CD4-positive, alpha-beta T cell (primary cell): ENCODE data around the gene RALGPS2. TPM values are rescaled to one million over a fixed set of nuclear protein-coding genes. Genes with fewer than 3 reads are reported as not detected.
A peak's percentile ranks its signal among the peaks of the same experiment; 100 is the strongest.

Experiments used
- ATAC-seq: fragments of 200-7000 bp; cut with Tn5 transposase; one replicate; pipeline ENCODE4 v1.10.0; 2022; ENCODE audit warnings: mild to moderate bottlenecking; ENCODE audit not compliant: poor library complexity
- CTCF ChIA-PET: fragments of 350-600 bp; sonication (Branson Sonifier 250); formaldehyde crosslinking; loops from one replicate; lab custom pipeline; 2021; ENCODE audit warnings: antibody characterized with exemption, inconsistent platforms; lab: Charles Lee
- POLR2A ChIA-PET: fragments of 350-600 bp; sonication (Branson Sonifier 250); formaldehyde crosslinking; loops from one replicate; lab custom pipeline; 2021; ENCODE audit warnings: antibody characterized with exemption, inconsistent platforms; lab: Charles Lee
- DNase-seq, 14 experiments: peaks; one replicate each; pipeline ENCODE4 v3.0.0-alpha.2; 2013 to 2020; ENCODE audit warnings: mixed read lengths in 2 of 14
- H3K27ac ChIP-seq, 2 donors: one replicate each; pipeline versions ENCODE4 v1.5.1 to v1.7.0; 2013; ENCODE audit warnings: low read length in 2 of 2, low read depth in 1 of 2, mild to moderate bottlenecking in 1 of 2
- H3K27me3 ChIP-seq, 2 experiments: 1 replicate in 1 of 2; 2 replicates in 1 of 2; pipeline versions ENCODE4 v1.6.1 to v1.7.0; 2013; ENCODE audit warnings: low read length in 2 of 2, control low read depth in 1 of 2, mild to moderate bottlenecking in 1 of 2, moderate library complexity in 1 of 2; ENCODE audit not compliant: insufficient read depth in 2 of 2, control insufficient read depth in 1 of 2
- H3K36me3 ChIP-seq: one replicate; pipeline ENCODE4 v1.6.1; 2013; ENCODE audit warnings: low read length, control low read depth; ENCODE audit not compliant: insufficient read depth
- H3K4me1 ChIP-seq: one replicate; pipeline ENCODE4 v1.6.1; 2013; ENCODE audit warnings: low read length, control low read depth; ENCODE audit not compliant: insufficient read depth
- H3K4me3 ChIP-seq: one replicate; pipeline ENCODE4 v1.5.1; 2013; ENCODE audit warnings: mild to moderate bottlenecking, low read length, moderate library complexity
- H3K9me3 ChIP-seq, 2 experiments: 1 replicate in 1 of 2; 2 replicates in 1 of 2; pipeline versions ENCODE4 v1.6.1 to v1.7.0; 2013; ENCODE audit warnings: low read length in 2 of 2, mild to moderate bottlenecking in 2 of 2, control low read depth in 1 of 2, moderate library complexity in 1 of 2; ENCODE audit not compliant: control insufficient read depth in 1 of 2, insufficient read depth in 1 of 2
- H3K27ac Mint-ChIP-seq: one replicate; pipeline ENCODE4 v1.8.0; 2020; ENCODE audit warnings: mixed read lengths
- H3K27me3 Mint-ChIP-seq: one replicate; pipeline ENCODE4 v1.8.0; 2021; ENCODE audit warnings: mixed read lengths
- H3K36me3 Mint-ChIP-seq: one replicate; pipeline ENCODE4 v1.8.0; 2021; ENCODE audit warnings: low read depth, mixed read lengths
- H3K4me1 Mint-ChIP-seq: one replicate; pipeline ENCODE4 v1.8.0; 2021; ENCODE audit warnings: low read depth, mixed read lengths
- H3K4me3 Mint-ChIP-seq: one replicate; pipeline ENCODE4 v1.8.0; 2020; ENCODE audit warnings: mild to moderate bottlenecking, mixed read lengths
- H3K9me3 Mint-ChIP-seq: one replicate; pipeline ENCODE4 v1.8.0; 2020; ENCODE audit warnings: mixed read lengths
- intact Hi-C, 2 experiments: fragments of 100-400 bp; cut with DNase I in 1 of 2; cut with micrococcal nuclease in 1 of 2; formaldehyde crosslinking; loops; one replicate each; pipeline versions ENCODE4 v1.15.1 to v1.9.0; 2023 to 2025; cut with DNase I, micrococcal nuclease
- total RNA-seq, 174 experiments: library from RNA in 2 of 174; stranded (reverse) in 2 of 174; gene quantifications; one replicate each; pipeline ENCODE4 v1.2.3 and lab custom pipeline; 2021 to 2026
- TF ChIP-seq, protein P1 (sequence below): fragments of 200-600 bp; IDR thresholded peaks from one replicate; pipeline ENCODE4 v1.8.0; 2022; ENCODE audit warnings: antibody characterized with exemption, mild to moderate bottlenecking

RALGPS2 gene
- total RNA-seq, 2 experiments from 2014 or later: 8.6 to 10.8 TPM

GRCh38 chr1:178768423-178768822 lies 43.4 kb downstream of the RALGPS2 start:
- TF ChIP-seq, protein P1, sequence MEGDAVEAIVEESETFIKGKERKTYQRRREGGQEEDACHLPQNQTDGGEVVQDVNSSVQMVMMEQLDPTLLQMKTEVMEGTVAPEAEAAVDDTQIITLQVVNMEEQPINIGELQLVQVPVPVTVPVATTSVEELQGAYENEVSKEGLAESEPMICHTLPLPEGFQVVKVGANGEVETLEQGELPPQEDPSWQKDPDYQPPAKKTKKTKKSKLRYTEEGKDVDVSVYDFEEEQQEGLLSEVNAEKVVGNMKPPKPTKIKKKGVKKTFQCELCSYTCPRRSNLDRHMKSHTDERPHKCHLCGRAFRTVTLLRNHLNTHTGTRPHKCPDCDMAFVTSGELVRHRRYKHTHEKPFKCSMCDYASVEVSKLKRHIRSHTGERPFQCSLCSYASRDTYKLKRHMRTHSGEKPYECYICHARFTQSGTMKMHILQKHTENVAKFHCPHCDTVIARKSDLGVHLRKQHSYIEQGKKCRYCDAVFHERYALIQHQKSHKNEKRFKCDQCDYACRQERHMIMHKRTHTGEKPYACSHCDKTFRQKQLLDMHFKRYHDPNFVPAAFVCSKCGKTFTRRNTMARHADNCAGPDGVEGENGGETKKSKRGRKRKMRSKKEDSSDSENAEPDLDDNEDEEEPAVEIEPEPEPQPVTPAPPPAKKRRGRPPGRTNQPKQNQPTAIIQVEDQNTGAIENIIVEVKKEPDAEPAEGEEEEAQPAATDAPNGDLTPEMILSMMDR: peak; percentile 60
- no peak overlapping the region for H3K4me3 Mint-ChIP-seq
- no peak overlapping the region for H3K27ac Mint-ChIP-seq
- Histone ChIP-seq H3K36me3 (no peaks in the 10 kb centered on the region), H3K27me3 (no peaks in the 10 kb centered on the region), H3K4me3 (no peak overlapping the region), H3K27ac (no peak overlapping the region), H3K9me3 (peaks cover 13% of the 10 kb centered on the region in 2 experiments), H3K4me1 (no peaks in the 10 kb centered on the region)
- H3K9me3 Mint-ChIP-seq: peaks cover 14% of the 10 kb centered on the region
- intact Hi-C loops: no loop called here
- POLR2A ChIA-PET: no interaction called here
- H3K27me3 Mint-ChIP-seq: no peaks in the 10 kb centered on the region
- no peaks in the 10 kb centered on the region for H3K4me1 Mint-ChIP-seq
- peaks cover 63% of the 10 kb centered on the region for H3K36me3 Mint-ChIP-seq
- DNase-seq (peak in 3 of 14 experiments; percentile 42 to 55 (median 55)), ATAC-seq (no peak)
- CTCF ChIA-PET: interaction anchor here (0.8 to 0.9 kb wide), 2 partner anchors 19 to 20 kb away, joined by 3 read pairs; no protein-coding TSS in a partner anchor

GRCh38 chr1:178772952-178773351 lies 47.9 kb downstream of the RALGPS2 start:
- ChIA-PET POLR2A (no interaction called here), CTCF (no interaction called here)
- H3K36me3 Mint-ChIP-seq: peaks cover 29% of the 10 kb centered on the region
- H3K9me3 Mint-ChIP-seq: no peaks in the 10 kb centered on the region
- TF ChIP-seq, protein P1: no peak
- Histone ChIP-seq H3K4me3 (no peak overlapping the region), H3K36me3 (no peaks in the 10 kb centered on the region), H3K4me1 (no peaks in the 10 kb centered on the region), H3K27me3 (no peaks in the 10 kb centered on the region), H3K27ac (no peak overlapping the region), H3K9me3 (peaks cover 0 to 13% of the 10 kb centered on the region in 2 experiments)
- intact Hi-C loops: loop anchor here (5.0 to 10.0 kb wide), 4 partner anchors 229 to 1039 kb away; partner anchors contain the start of gene AXDND1 (in 1 of the 2)
- DNase-seq: no peak
- no peak overlapping the region for H3K4me3 Mint-ChIP-seq
- ATAC-seq: no peak
- no peak overlapping the region for H3K27ac Mint-ChIP-seq
- no peaks in the 10 kb centered on the region for H3K4me1 Mint-ChIP-seq
- H3K27me3 Mint-ChIP-seq: no peaks in the 10 kb centered on the region

- ATAC-seq (no peak), DNase-seq (peak in 3 of 14 experiments; percentile 22 to 42 (median 26))
- Histone ChIP-seq H3K4me3 (no peak overlapping the region), H3K9me3 (peaks cover 0 to 4% of the 10 kb centered on the region in 2 experiments), H3K36me3 (no peaks in the 10 kb centered on the region), H3K27me3 (no peaks in the 10 kb centered on the region), H3K27ac (no peak overlapping the region), H3K4me1 (no peaks in the 10 kb centered on the region)
- Mint-ChIP-seq H3K27me3 (no peaks in the 10 kb centered on the region), H3K27ac (no peak overlapping the region), H3K9me3 (no peaks in the 10 kb centered on the region), H3K36me3 (peaks cover 25% of the 10 kb centered on the region), H3K4me3 (no peak overlapping the region), H3K4me1 (no peaks in the 10 kb centered on the region)
- intact Hi-C loops: loop anchor here (5.0 to 10.0 kb wide), 4 partner anchors 228 to 1038 kb away; partner anchors contain the start of gene AXDND1 (in 1 of the 2)
- POLR2A ChIA-PET: no interaction called here
- CTCF ChIA-PET: interaction anchor here (1.0 to 1.2 kb wide), 2 partner anchors 242 to 1035 kb away, joined by 3 read pairs; no protein-coding TSS in a partner anchor
- TF ChIP-seq, protein P1: peak; percentile 54
These were observed 49.2 kb downstream of the RALGPS2 start for GRCh38 chr1:178774263-178774662.
